ENCODE measurements around the gene EML6. TPM values are rescaled to one million over a fixed set of nuclear protein-coding genes. Genes with fewer than 3 reads are reported as not detected.

Gene EML6
- total and polyA plus RNA-seq, 2 experiments from 2014 or later: 2.7 to 6.2 TPM

DNA sequence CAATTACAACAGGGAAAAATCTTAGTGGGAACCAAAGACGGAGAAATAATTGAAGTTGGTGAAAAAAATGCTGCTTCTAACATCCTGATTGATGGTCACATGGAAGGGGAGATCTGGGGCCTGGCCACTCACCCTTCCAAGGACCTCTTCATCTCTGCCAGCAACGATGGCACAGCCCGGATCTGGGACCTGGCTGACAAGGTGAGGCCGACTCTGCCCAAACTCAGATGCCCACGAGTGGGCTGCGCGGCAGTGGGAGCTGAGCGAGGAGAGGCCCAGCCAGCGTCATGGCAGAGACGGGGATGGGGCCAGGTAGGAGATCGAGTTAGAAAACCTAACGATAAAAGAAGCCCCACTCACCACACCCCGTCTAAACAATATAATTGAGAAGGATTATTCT lies 239.0 kb downstream of the EML6 start (continued):
- TF ChIP-seq, protein P1, sequence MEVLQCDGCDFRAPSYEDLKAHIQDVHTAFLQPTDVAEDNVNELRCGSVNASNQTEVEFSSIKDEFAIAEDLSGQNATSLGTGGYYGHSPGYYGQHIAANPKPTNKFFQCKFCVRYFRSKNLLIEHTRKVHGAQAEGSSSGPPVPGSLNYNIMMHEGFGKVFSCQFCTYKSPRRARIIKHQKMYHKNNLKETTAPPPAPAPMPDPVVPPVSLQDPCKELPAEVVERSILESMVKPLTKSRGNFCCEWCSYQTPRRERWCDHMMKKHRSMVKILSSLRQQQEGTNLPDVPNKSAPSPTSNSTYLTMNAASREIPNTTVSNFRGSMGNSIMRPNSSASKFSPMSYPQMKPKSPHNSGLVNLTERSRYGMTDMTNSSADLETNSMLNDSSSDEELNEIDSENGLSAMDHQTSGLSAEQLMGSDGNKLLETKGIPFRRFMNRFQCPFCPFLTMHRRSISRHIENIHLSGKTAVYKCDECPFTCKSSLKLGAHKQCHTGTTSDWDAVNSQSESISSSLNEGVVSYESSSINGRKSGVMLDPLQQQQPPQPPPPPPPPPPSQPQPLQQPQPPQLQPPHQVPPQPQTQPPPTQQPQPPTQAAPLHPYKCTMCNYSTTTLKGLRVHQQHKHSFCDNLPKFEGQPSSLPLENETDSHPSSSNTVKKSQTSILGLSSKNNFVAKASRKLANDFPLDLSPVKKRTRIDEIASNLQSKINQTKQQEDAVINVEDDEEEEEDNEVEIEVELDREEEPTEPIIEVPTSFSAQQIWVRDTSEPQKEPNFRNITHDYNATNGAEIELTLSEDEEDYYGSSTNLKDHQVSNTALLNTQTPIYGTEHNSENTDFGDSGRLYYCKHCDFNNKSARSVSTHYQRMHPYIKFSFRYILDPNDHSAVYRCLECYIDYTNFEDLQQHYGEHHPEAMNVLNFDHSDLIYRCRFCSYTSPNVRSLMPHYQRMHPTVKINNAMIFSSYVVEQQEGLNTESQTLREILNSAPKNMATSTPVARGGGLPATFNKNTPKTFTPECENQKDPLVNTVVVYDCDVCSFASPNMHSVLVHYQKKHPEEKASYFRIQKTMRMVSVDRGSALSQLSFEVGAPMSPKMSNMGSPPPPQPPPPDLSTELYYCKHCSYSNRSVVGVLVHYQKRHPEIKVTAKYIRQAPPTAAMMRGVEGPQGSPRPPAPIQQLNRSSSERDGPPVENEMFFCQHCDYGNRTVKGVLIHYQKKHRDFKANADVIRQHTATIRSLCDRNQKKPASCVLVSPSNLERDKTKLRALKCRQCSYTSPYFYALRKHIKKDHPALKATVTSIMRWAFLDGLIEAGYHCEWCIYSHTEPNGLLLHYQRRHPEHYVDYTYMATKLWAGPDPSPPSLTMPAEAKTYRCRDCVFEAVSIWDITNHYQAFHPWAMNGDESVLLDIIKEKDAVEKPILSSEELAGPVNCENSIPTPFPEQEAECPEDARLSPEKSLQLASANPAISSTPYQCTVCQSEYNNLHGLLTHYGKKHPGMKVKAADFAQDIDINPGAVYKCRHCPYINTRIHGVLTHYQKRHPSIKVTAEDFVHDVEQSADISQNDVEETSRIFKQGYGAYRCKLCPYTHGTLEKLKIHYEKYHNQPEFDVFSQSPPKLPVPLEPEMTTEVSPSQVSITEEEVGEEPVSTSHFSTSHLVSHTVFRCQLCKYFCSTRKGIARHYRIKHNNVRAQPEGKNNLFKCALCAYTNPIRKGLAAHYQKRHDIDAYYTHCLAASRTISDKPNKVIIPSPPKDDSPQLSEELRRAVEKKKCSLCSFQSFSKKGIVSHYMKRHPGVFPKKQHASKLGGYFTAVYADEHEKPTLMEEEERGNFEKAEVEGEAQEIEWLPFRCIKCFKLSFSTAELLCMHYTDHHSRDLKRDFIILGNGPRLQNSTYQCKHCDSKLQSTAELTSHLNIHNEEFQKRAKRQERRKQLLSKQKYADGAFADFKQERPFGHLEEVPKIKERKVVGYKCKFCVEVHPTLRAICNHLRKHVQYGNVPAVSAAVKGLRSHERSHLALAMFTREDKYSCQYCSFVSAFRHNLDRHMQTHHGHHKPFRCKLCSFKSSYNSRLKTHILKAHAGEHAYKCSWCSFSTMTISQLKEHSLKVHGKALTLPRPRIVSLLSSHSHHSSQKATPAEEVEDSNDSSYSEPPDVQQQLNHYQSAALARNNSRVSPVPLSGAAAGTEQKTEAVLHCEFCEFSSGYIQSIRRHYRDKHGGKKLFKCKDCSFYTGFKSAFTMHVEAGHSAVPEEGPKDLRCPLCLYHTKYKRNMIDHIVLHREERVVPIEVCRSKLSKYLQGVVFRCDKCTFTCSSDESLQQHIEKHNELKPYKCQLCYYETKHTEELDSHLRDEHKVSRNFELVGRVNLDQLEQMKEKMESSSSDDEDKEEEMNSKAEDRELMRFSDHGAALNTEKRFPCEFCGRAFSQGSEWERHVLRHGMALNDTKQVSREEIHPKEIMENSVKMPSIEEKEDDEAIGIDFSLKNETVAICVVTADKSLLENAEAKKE (CRISPR knock-in tag; IDR thresholded peaks at IDR 0.05): no peak

DNA sequence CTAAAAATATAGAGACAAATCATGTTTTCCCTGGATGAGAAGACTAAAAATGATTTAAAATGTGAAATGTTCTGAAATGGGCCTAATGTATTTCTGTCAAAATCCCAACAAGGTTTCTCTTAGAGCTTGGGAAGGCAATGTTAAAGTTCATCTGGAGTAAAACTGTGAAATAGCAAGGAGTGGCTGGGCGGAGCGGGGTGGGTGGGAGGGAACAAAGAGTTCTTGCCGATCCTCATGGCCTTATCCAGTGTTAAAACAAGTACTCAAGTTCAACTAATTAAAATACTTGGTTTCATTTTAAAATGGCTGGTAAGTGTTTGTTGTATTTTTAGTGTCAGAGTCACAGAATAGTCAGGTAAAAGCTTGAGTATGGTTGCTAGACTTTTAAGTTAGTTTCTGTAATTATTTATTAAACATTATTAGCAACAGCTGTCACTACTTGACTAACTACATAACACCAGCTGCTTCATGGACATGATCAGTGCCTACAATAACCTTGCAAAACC lies 239.5 kb downstream of the EML6 start:
- Histone ChIP-seq H3K9me2 (ENCODE audit: insufficient read depth) (peaks cover 6% of the 10 kb centered on the region; the same call in 1 of the 2 replicates), H4K20me1 (replicated peaks; ENCODE audit: insufficient read depth) (no peaks in the 10 kb centered on the region), H3K4me1 (ENCODE audit: insufficient read depth) (peaks cover 18% of the 10 kb centered on the region), H3K27me3 (ENCODE audit: insufficient read depth) (no peaks in the 10 kb centered on the region), H3K4me3 (no peak overlapping the region), H3K79me2 (replicated peaks; ENCODE audit: insufficient read depth) (no peaks in the 10 kb centered on the region), H3K4me2 (no peak overlapping the region), H3K36me3 (ENCODE audit: insufficient read depth) (no peaks in the 10 kb centered on the region), H2AFZ (no peak overlapping the region), H3K27ac (ENCODE audit: low read depth) (no peak overlapping the region), H3F3A (replicated peaks; ENCODE audit: low read depth) (no peaks in the 10 kb centered on the region)
- peaks cover 16% of the 10 kb centered on the region for H3K36me3 Mint-ChIP-seq (ENCODE audit: low read depth)
- H3K27me3 Mint-ChIP-seq (ENCODE audit: insufficient read depth, low read depth, poor library complexity): peaks cover 13% of the 10 kb centered on the region
- ATAC-seq (no peak), DNase-seq (ENCODE audit: low spot score) (no peak)
- no peak overlapping the region for H3K4me3 Mint-ChIP-seq
- no peak overlapping the region for H3K27ac Mint-ChIP-seq
- peaks cover 34% of the 10 kb centered on the region for H3K4me1 Mint-ChIP-seq
- no peaks in the 10 kb centered on the region for H3K9me3 Mint-ChIP-seq
- TF ChIP-seq EZH2 (IDR thresholded peaks at IDR 0.05; ENCODE audit: low read depth, unreplicated experiment) (no peak), JUNB (IDR thresholded peaks at IDR 0.05; ENCODE audit: unreplicated experiment) (no peak), EZH2phosphoT487 (IDR thresholded peaks at IDR 0.05; ENCODE audit: unreplicated experiment) (no peak), NANOG (IDR thresholded peaks at IDR 0.05; ENCODE audit: borderline replicate concordance) (no peak)
- TF ChIP-seq, protein P2, sequence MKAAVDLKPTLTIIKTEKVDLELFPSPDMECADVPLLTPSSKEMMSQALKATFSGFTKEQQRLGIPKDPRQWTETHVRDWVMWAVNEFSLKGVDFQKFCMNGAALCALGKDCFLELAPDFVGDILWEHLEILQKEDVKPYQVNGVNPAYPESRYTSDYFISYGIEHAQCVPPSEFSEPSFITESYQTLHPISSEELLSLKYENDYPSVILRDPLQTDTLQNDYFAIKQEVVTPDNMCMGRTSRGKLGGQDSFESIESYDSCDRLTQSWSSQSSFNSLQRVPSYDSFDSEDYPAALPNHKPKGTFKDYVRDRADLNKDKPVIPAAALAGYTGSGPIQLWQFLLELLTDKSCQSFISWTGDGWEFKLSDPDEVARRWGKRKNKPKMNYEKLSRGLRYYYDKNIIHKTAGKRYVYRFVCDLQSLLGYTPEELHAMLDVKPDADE (IDR thresholded peaks at IDR 0.05): no peak
- TF ChIP-seq, protein P3, sequence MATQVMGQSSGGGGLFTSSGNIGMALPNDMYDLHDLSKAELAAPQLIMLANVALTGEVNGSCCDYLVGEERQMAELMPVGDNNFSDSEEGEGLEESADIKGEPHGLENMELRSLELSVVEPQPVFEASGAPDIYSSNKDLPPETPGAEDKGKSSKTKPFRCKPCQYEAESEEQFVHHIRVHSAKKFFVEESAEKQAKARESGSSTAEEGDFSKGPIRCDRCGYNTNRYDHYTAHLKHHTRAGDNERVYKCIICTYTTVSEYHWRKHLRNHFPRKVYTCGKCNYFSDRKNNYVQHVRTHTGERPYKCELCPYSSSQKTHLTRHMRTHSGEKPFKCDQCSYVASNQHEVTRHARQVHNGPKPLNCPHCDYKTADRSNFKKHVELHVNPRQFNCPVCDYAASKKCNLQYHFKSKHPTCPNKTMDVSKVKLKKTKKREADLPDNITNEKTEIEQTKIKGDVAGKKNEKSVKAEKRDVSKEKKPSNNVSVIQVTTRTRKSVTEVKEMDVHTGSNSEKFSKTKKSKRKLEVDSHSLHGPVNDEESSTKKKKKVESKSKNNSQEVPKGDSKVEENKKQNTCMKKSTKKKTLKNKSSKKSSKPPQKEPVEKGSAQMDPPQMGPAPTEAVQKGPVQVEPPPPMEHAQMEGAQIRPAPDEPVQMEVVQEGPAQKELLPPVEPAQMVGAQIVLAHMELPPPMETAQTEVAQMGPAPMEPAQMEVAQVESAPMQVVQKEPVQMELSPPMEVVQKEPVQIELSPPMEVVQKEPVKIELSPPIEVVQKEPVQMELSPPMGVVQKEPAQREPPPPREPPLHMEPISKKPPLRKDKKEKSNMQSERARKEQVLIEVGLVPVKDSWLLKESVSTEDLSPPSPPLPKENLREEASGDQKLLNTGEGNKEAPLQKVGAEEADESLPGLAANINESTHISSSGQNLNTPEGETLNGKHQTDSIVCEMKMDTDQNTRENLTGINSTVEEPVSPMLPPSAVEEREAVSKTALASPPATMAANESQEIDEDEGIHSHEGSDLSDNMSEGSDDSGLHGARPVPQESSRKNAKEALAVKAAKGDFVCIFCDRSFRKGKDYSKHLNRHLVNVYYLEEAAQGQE (IDR thresholded peaks at IDR 0.05; ENCODE audit: unreplicated experiment): no peak
- TF ChIP-seq, protein P4, sequence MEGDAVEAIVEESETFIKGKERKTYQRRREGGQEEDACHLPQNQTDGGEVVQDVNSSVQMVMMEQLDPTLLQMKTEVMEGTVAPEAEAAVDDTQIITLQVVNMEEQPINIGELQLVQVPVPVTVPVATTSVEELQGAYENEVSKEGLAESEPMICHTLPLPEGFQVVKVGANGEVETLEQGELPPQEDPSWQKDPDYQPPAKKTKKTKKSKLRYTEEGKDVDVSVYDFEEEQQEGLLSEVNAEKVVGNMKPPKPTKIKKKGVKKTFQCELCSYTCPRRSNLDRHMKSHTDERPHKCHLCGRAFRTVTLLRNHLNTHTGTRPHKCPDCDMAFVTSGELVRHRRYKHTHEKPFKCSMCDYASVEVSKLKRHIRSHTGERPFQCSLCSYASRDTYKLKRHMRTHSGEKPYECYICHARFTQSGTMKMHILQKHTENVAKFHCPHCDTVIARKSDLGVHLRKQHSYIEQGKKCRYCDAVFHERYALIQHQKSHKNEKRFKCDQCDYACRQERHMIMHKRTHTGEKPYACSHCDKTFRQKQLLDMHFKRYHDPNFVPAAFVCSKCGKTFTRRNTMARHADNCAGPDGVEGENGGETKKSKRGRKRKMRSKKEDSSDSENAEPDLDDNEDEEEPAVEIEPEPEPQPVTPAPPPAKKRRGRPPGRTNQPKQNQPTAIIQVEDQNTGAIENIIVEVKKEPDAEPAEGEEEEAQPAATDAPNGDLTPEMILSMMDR (conservative IDR thresholded peaks at IDR 0.05; ENCODE audit: low read depth in 2 of 2): no peak

Measured in GM23338 (cell line).